Activated T-cell treated with anti-CD3 and anti-CD28 coated beads, Interleukin-2, amount 50 U/mL, for 24 hours (primary cell): ENCODE data around the gene TMEM184A.
"Not testable (repeated sequence)": the region's sequence is repeated elsewhere in the genome, so short reads cannot be mapped to it uniquely, and the experiment has no call there.

Experiments used
- DNase-seq: peaks from one replicate; pipeline ENCODE4 v3.0.0-alpha.2; 2020
- H3K27ac Mint-ChIP-seq: 2 replicates; pipeline ENCODE4 v1.8.0; 2020; ENCODE audit warnings: mild to moderate bottlenecking, mixed read lengths
- H3K27me3 Mint-ChIP-seq: 2 replicates; pipeline ENCODE4 v1.8.0; 2020; ENCODE audit warnings: mixed read lengths
- H3K36me3 Mint-ChIP-seq: 2 replicates; pipeline ENCODE4 v1.8.0; 2020; ENCODE audit warnings: low read depth, mixed read lengths
- H3K4me1 Mint-ChIP-seq: 2 replicates; pipeline ENCODE4 v1.8.0; 2020; ENCODE audit warnings: low read depth, mixed read lengths
- H3K4me3 Mint-ChIP-seq: 2 replicates; pipeline ENCODE4 v1.8.0; 2020; ENCODE audit warnings: mild to moderate bottlenecking, moderate library complexity, mixed read lengths
- H3K9me3 Mint-ChIP-seq: 2 replicates; pipeline ENCODE4 v1.8.0; 2020; ENCODE audit warnings: mixed read lengths

TMEM184A gene

DNA sequence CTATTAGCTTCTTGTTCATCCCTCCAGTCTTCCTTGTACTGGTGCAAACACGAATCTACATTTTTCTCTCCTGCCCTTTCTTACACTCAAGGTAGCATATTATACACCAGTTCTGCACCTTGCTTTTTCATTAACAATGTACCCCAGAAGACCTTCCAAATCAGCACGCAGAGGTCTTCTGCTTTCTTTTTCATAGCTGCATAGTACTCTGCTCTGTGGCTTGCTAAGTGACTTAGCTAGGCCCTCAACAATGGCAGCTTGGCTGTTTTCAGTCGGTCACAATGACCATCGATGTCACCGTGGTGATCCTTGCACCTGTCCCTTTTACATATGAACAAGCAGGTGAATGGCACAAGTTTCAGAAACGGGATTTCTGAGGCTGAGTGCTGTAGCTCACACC is 30.6 kb downstream of the TMEM184A start:
- H3K9me3 Mint-ChIP-seq = no peaks in the 10 kb centered on the region
- no peaks in the 10 kb centered on the region for H3K27me3 Mint-ChIP-seq
- H3K36me3 Mint-ChIP-seq = no peaks in the 10 kb centered on the region
- no peak overlapping the region for H3K4me3 Mint-ChIP-seq
- H3K27ac Mint-ChIP-seq = no peak overlapping the region
- no peak for DNase-seq
- H3K4me1 Mint-ChIP-seq = peaks cover 9% of the 10 kb centered on the region

DNA sequence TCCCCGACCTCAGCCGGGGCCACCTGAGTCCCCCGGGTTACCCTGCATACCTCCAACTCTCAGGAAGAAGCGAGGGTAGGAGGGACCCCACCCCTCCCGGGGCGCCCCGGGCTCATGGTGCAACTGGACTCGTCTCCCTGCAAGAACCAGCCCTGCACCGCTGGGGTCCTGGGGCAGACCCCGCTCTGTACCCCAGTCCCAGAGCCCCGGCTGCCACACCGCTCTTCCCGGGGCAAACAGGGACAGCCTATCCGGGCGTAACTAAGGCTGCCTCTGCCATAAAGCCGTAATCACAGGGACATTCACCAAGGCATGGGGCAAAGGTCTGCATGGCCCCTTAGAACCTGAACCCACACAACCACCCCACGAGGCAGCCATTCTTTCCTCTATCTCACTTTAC is 32.2 kb downstream of the TMEM184A start:
- peaks cover 7% of the 10 kb centered on the region for H3K4me1 Mint-ChIP-seq
- peaks cover 6% of the 10 kb centered on the region for H3K9me3 Mint-ChIP-seq
- no peak for DNase-seq
- H3K36me3 Mint-ChIP-seq = no peaks in the 10 kb centered on the region
- no peak overlapping the region for H3K4me3 Mint-ChIP-seq
- H3K27me3 Mint-ChIP-seq = no peaks in the 10 kb centered on the region
- H3K27ac Mint-ChIP-seq = no peak overlapping the region

DNA sequence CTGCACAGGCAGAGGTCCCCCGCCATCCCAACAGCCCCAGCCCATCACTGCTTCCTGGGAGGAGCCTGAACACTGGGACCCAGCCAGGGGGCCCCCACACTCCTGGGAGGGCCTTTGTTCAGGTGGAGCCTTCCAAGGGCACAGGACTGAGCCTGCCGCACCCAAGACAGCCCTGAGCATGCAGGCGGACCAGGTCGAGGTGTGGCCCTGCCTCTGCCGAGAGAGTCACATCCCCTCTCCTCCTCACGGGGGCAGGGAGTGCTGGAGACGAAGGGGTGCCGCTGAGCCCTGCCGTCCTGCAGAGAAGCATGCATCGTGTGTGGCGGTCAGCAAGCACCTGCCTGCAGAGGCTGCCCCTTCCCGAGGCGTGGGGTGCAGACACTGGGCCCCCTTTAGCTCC is 32.8 kb downstream of the TMEM184A start:
- DNase-seq = no peak
- Mint-ChIP-seq H3K4me3 (no peak overlapping the region), H3K4me1 (peaks cover 7% of the 10 kb centered on the region), H3K27ac (no peak overlapping the region), H3K9me3 (peaks cover 6% of the 10 kb centered on the region), H3K36me3 (no peaks in the 10 kb centered on the region), H3K27me3 (no peaks in the 10 kb centered on the region)

DNA sequence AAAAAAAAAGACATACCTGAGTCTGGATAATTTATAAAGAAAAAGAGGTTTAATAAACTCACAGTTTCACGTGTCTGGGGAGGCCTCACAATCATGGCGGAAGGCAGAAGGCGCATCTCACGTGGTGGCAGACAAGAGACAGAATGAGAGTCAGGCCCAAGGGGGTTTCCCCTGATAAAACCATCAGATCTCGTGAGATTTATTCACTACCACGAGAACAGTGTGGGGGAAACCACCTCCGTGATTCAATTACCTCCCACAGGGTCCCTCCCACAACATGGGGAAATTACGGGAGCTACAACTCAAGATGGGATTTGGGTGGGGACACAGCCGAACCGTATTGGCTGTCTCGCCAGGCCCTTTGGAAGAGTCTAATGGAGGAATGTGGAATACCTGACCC is 34.5 kb downstream of the TMEM184A start:
- H3K27ac Mint-ChIP-seq = no peak overlapping the region
- no peak for DNase-seq
- no peaks in the 10 kb centered on the region for H3K27me3 Mint-ChIP-seq
- peaks cover 7% of the 10 kb centered on the region for H3K4me1 Mint-ChIP-seq
- peaks cover 6% of the 10 kb centered on the region for H3K9me3 Mint-ChIP-seq
- no peaks in the 10 kb centered on the region for H3K36me3 Mint-ChIP-seq
- no peak overlapping the region for H3K4me3 Mint-ChIP-seq

DNA sequence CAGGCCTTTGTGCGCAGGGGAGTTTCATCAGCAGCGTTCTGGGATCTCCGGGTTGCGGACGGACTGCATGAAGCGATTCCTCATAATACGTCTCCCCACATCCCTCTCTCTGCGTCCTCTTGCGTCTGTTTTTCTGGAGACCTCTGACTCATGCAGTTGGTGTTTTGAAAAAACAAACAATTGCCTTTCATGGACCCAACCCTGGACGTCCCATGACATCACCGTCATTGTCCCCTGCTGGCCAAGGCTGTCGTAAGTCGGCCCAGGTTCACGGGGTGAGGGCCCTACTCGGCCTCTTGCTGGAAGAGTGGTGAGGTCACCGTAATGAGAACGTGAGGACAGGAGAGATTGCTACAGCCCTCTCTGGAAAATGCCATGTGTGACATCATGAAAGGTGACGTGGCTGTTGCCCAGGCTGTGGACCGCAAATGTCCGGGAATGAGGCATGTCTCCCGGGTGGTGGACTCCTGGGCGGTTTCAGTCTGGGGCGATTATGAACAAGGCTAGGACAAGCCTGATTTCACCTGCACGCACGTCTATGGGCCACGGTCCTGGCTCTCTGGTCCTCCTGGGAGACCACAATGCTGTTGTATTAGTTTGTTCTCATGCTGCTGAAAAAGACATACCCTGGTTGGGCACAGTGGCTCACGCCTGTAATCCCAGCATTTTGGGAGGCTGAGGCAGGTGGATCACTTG is 35.3 kb downstream of the TMEM184A start:
- DNase-seq = no peak
- Mint-ChIP-seq H3K4me1 (peaks cover 7% of the 10 kb centered on the region), H3K27me3 (no peaks in the 10 kb centered on the region), H3K9me3 (peaks cover 6% of the 10 kb centered on the region), H3K27ac (no peak overlapping the region), H3K36me3 (no peaks in the 10 kb centered on the region), H3K4me3 (no peak overlapping the region)

DNA sequence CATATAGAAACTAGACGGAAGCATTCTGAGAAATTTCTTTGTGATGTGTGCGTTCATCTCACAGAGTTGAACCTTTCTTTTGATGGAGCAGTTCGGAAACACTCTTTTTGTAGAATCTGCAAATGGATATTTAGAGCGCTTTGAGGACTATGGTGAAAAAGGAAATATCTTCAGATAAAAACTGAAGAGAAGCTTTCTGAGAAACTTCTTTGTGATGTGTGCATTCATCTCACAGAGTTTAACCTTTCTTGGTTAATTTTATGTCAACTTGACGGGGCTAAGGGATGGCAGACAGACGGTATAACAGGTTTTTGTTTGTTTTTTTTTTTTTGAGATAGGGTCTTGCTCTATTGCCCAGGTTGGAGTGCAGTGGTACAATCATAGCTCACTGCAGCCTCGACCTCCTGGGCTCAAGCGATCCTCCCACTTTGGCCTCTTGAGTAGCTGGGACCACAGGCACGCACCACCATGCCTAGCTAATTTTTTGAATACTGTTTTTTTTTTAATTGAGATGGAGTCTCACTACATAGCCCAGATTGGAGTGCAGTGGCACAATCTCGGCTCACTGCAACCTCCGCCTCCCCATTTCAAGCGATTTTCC is 36.6 kb downstream of the TMEM184A start:
- DNase-seq, H3K27ac Mint-ChIP-seq, H3K4me1 Mint-ChIP-seq, H3K36me3 Mint-ChIP-seq, H3K27me3 Mint-ChIP-seq, H3K4me3 Mint-ChIP-seq, H3K9me3 Mint-ChIP-seq: not testable (repeated sequence)

DNA sequence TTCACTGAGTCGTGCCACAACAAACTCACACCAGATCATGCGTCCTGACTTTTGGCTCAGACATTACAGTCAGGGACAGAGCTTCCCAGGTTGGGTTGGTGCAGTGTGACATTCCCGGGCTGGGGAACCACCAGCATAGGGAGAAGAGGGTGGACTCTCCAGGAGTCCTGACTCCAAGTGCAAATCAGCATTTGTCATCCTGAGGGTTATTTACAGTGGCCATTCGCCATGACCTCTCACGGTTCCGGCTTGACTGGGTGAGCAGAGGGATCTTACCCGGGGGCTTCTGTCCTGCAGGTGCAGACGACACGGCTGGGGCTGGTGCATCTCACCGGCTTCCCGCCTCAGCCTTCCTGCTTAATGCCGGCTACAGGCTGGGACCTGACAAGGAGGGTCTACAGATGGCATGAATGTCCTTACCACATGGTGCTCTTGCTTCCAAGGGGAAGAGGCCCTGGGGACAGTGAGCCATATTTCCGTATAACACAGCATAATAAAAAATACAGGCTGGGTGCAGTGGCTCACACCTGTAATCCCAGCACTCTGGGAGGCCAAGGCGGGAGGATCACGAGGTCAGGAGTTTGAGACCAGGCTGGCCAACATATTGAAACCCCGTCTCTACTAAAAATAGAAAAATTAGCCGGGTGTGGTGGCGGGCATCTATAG is 39.3 kb downstream of the TMEM184A start:
- no peak overlapping the region for H3K4me3 Mint-ChIP-seq
- no peak for DNase-seq
- peaks cover 6% of the 10 kb centered on the region for H3K9me3 Mint-ChIP-seq
- H3K36me3 Mint-ChIP-seq = no peaks in the 10 kb centered on the region
- H3K27me3 Mint-ChIP-seq = no peaks in the 10 kb centered on the region
- peaks cover 26% of the 10 kb centered on the region for H3K4me1 Mint-ChIP-seq
- H3K27ac Mint-ChIP-seq = no peak overlapping the region

DNA sequence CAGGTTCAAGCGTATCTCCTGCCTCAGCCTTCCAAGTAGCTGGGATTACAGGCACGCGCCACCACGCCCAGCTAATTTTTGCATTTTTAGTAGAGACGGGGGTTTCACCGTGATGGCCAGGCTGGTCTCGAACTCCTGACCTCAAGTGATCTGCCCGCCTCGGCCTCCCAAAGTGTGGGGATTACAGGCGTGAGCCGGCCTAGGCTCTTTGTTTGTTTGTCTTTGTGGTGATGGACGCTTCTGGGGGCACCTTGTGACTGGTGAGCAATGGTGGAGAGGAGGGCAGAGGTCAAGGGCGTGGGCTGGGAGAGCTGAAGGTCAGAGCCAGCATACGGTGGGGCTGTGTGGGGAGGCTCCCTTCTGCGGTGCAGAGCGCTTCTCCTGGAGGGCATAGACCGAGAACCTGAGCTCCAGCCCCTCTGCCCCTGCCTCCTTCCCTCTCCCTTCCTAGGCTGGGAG is 40.5 kb downstream of the TMEM184A start:
- DNase-seq, H3K27me3 Mint-ChIP-seq, H3K27ac Mint-ChIP-seq, H3K9me3 Mint-ChIP-seq, H3K4me3 Mint-ChIP-seq, H3K36me3 Mint-ChIP-seq: not testable (repeated sequence)
- H3K4me1 Mint-ChIP-seq = peaks cover 24% of the 10 kb centered on the region

DNA sequence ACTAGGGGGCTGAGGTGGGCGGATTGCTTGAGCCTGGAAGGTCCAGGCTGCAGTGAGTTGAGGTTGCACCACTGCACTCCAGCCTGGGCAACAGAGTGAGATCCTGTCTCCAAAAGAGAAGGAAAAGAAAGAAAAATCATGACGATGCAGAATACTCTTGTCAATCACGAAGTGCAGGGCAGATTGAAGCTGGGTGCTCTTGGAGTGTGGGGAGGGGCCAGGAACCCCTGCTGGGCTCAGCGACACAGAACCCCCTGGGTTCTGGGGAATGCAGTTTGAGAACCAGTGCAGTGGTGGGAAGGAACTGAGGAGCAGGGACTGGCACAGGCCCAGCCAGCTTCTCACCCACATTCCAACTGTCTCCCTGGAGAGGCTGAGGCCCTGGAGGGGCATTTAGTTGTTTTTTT is 41.0 kb downstream of the TMEM184A start:
- peaks cover 24% of the 10 kb centered on the region for H3K4me1 Mint-ChIP-seq

DNA sequence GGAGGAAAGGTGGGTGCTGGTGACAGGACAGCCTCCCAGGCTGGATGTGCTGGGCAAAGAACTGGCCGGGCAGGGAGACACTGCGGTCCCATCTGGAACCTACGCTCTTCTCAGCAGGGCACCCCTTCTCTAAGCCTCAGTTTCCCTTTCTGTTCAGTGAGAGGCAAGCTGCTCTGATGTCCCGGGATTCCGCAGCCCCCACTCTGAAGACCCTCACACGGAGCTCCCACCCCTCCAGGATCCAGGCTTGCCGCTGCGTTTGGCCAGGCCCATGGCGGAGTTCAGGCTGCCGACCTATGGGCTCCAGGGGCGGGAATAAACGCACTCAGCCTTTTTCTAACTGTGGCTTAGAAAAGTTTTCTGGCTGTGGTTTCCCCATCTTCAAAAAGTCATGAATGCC is 41.6 kb downstream of the TMEM184A start:
- no peaks in the 10 kb centered on the region for H3K36me3 Mint-ChIP-seq
- peaks cover 24% of the 10 kb centered on the region for H3K4me1 Mint-ChIP-seq
- H3K4me3 Mint-ChIP-seq = no peak overlapping the region
- no peaks in the 10 kb centered on the region for H3K27me3 Mint-ChIP-seq
- peaks cover 5% of the 10 kb centered on the region for H3K9me3 Mint-ChIP-seq
- DNase-seq = no peak
- no peak overlapping the region for H3K27ac Mint-ChIP-seq

More for the DNA sequence above, 41.0 kb downstream of the TMEM184A start:
- no peak for DNase-seq
- Mint-ChIP-seq H3K27ac (no peak overlapping the region), H3K9me3 (peaks cover 6% of the 10 kb centered on the region), H3K36me3 (no peaks in the 10 kb centered on the region), H3K4me3 (no peak overlapping the region), H3K27me3 (no peaks in the 10 kb centered on the region)

DNA sequence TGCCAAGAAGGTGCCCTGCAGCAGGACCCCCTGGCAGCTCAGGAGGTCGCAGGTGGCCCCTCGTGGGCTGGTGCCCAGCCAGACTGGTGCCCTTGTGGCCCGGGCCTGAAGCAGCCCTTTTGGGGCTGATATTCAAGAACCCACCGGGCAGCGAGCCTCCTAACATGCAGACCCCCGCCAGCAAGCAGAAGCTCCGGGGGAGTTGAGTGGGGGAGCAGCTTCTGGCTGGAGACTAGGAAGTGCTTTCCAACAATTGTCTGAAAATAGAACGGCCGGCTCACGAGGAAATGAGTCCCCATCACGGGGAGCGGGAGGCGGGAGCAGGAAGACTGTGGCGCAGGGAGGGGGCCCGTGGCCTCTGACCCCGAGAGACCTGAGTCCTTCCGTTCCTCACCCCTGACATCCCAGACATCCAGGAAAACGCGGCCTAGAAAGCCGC is 42.3 kb downstream of the TMEM184A start:
- Mint-ChIP-seq H3K4me3 (no peak overlapping the region), H3K4me1 (peaks cover 26% of the 10 kb centered on the region), H3K27ac (peak overlapping the region; percentile 84), H3K27me3 (no peaks in the 10 kb centered on the region), H3K9me3 (no peaks in the 10 kb centered on the region), H3K36me3 (no peaks in the 10 kb centered on the region)
- no peak for DNase-seq

DNA sequence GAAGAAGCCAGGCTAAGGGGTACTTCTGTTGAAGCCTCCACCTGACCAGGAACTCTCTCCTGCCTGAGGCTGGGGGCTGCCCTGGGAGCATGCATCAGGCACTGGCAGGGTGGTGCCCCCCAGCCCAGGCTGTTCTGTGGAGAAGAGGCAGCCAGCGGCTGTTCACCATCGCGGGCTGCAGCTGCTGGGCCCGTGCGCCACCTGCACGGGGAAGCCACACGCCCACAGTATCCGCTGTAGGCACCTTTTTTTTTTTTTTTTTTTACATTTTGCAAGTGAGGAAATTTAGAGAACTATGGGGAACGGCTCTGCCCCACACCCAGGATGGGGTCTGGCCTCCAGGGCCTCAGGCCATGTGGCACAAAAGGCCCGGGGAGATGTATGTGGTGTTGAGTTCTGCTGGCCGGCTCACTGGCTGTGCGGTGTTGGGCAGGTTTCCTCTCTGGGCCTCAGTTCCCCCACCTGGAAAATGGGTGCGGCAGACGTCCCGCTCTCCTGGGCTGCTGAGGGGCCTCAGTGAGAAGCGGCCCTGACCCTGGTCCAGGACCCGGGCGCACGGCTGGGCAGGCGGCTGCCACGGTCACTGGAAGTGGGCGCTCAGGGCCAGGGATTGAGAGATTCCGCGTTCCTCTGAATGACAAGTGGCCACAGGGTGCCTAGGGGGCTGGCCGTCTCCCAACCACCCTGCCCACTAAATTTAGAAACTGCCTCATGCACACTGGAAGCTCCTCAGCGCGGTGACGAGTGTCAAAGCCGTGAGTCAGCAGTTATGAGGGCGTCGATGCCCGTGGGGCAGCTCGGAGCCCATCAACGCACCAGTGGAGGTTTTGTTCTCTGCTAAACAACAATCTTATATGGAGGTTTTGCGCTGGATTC is 43.0 kb downstream of the TMEM184A start:
- Mint-ChIP-seq H3K36me3 (no peaks in the 10 kb centered on the region), H3K27ac (peak overlapping the region; percentile 84), H3K9me3 (no peaks in the 10 kb centered on the region), H3K4me1 (peaks cover 31% of the 10 kb centered on the region), H3K27me3 (peaks cover 3% of the 10 kb centered on the region), H3K4me3 (peak overlapping the region; percentile 25)
- DNase-seq = peak; percentile 71

DNA sequence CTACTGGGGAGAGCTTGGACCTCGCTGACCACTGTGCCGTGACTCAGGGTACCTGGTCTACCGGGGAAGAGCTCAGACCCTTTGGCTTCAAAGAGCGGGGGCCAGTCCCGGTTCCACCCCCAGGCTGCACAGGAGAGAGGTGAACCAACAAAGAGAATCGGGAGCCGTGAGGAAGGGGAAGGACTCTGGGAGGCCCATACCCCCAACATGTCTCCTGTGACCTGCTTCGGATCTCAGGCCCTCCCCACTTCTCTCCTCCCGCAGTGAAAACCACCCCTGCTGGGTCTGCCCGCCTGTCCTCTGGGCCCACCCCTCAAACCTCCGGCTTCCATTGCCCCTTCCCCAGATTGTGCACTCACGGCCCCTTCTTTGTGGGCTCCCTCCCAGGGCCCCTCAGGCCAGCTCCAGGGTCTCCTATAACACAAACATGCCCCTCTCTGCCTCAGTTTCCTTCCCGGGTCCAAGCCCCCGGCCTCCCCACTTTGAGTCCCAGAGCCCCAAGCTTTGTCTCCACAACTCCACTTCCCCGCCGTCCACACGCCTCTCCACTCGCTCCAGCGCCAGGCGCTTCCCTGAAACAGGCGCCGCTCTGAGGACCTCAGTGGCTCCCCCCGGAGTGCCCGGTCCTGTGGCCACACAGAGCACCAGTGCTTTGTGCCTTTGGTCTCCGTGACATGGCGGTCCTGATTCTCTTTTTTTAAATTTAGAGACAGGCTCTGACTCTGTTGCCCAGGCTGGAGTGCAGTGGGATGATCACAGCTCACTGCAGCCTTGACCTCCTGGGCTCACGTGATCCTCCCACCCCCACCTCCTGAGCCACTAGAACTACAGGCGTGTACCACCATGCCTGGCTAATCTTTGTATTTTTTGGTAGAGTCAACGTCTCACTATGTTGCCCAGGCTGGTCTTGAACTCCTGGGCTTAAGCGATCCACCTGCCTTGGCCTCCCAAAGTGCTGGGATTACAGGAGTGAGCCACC is 44.3 kb downstream of the TMEM184A start:
- no peaks in the 10 kb centered on the region for H3K9me3 Mint-ChIP-seq

More for the DNA sequence above, 44.3 kb downstream of the TMEM184A start:
- peaks cover 3% of the 10 kb centered on the region for H3K27me3 Mint-ChIP-seq
- H3K27ac Mint-ChIP-seq = peak overlapping the region; percentile 68
- no peaks in the 10 kb centered on the region for H3K36me3 Mint-ChIP-seq
- peaks cover 39% of the 10 kb centered on the region for H3K4me1 Mint-ChIP-seq
- H3K4me3 Mint-ChIP-seq = no peak overlapping the region
- DNase-seq = no peak
